ENCODE results near the gene POLR3H.
A peak's percentile ranks its signal among the peaks of the same experiment; 100 is the strongest.
"Not testable (repeated sequence)": the region's sequence is repeated elsewhere in the genome, so short reads cannot be mapped to it uniquely, and the experiment has no call there.

Gene POLR3H

GRCh38 chr22:41561788-41562187 is 17.5 kb upstream of the POLR3H start:
- no peak overlapping the region for H3K4me3 ChIP-seq (ENCODE audit: severe bottlenecking)

GRCh38 chr22:41561335-41561734 is 17.1 kb upstream of the POLR3H start:
- Histone ChIP-seq H3K27ac (ENCODE audit: poor library complexity, severe bottlenecking) (no peak overlapping the region), H3K27me3 (ENCODE audit: insufficient read depth, poor library complexity, severe bottlenecking) (no peaks in the 10 kb centered on the region), H3K36me3 (ENCODE audit: low read depth) (no peaks in the 10 kb centered on the region), H3K4me3 (ENCODE audit: severe bottlenecking) (no peak overlapping the region), H3K4me1 (ENCODE audit: insufficient read depth, poor library complexity, severe bottlenecking) (peaks cover 24% of the 10 kb centered on the region), H3K9me3 (ENCODE audit: severe bottlenecking) (no peaks in the 10 kb centered on the region)
- ATAC-seq (ENCODE audit: low read depth) (no peak), DNase-seq (ENCODE audit: low spot score) (no peak)
- TF ChIP-seq CTCF (IDR thresholded peaks at IDR 0.05; ENCODE audit: poor library complexity, severe bottlenecking) = no peak

More at GRCh38 chr22:41561788-41562187, 17.5 kb upstream of the POLR3H start:
- Histone ChIP-seq H3K27me3 (ENCODE audit: insufficient read depth, poor library complexity, severe bottlenecking) (no peaks in the 10 kb centered on the region), H3K36me3 (ENCODE audit: low read depth) (no peaks in the 10 kb centered on the region), H3K4me1 (ENCODE audit: insufficient read depth, poor library complexity, severe bottlenecking) (peaks cover 24% of the 10 kb centered on the region), H3K27ac (ENCODE audit: poor library complexity, severe bottlenecking) (no peak overlapping the region), H3K9me3 (ENCODE audit: severe bottlenecking) (no peaks in the 10 kb centered on the region)
- no peak for DNase-seq (ENCODE audit: low spot score)
- ATAC-seq (ENCODE audit: low read depth) = no peak
- no peak for TF ChIP-seq CTCF (IDR thresholded peaks at IDR 0.05; ENCODE audit: poor library complexity, severe bottlenecking)

GRCh38 chr22:41560095-41560471 is 15.8 kb upstream of the POLR3H start:
- Histone ChIP-seq H3K27ac (ENCODE audit: poor library complexity, severe bottlenecking) (no peak overlapping the region), H3K4me3 (ENCODE audit: severe bottlenecking) (no peak overlapping the region), H3K27me3 (ENCODE audit: insufficient read depth, poor library complexity, severe bottlenecking) (no peaks in the 10 kb centered on the region), H3K4me1 (ENCODE audit: insufficient read depth, poor library complexity, severe bottlenecking) (peaks cover 20% of the 10 kb centered on the region), H3K36me3 (ENCODE audit: low read depth) (no peaks in the 10 kb centered on the region), H3K9me3 (ENCODE audit: severe bottlenecking) (no peaks in the 10 kb centered on the region)
- no peak for TF ChIP-seq CTCF (IDR thresholded peaks at IDR 0.05; ENCODE audit: poor library complexity, severe bottlenecking)
- DNase-seq (ENCODE audit: low spot score) (no peak), ATAC-seq (ENCODE audit: low read depth) (no peak)

GRCh38 chr22:41558241-41558630 is 14.0 kb upstream of the POLR3H start:
- not testable (repeated sequence) for DNase-seq (ENCODE audit: low spot score); H3K27me3 ChIP-seq (ENCODE audit: insufficient read depth, poor library complexity, severe bottlenecking); H3K4me1 ChIP-seq (ENCODE audit: insufficient read depth, poor library complexity, severe bottlenecking); H3K27ac ChIP-seq (ENCODE audit: poor library complexity, severe bottlenecking); ATAC-seq (ENCODE audit: low read depth); H3K4me3 ChIP-seq (ENCODE audit: severe bottlenecking); H3K9me3 ChIP-seq (ENCODE audit: severe bottlenecking); H3K36me3 ChIP-seq (ENCODE audit: low read depth)

GRCh38 chr22:41557401-41558240 is 13.4 kb upstream of the POLR3H start:
- peak; percentile 37; the same call in 1 of the 3 replicates for ATAC-seq (ENCODE audit: low read depth)

More at GRCh38 chr22:41557401-41558240, 13.4 kb upstream of the POLR3H start:
- no peaks in the 10 kb centered on the region for H3K27me3 ChIP-seq (ENCODE audit: insufficient read depth, poor library complexity, severe bottlenecking)
- TF ChIP-seq CTCF (IDR thresholded peaks at IDR 0.05; ENCODE audit: poor library complexity, severe bottlenecking) = no peak
- H3K4me1 ChIP-seq (ENCODE audit: insufficient read depth, poor library complexity, severe bottlenecking) = peaks cover 4% of the 10 kb centered on the region
- no peaks in the 10 kb centered on the region for H3K36me3 ChIP-seq (ENCODE audit: low read depth)
- H3K9me3 ChIP-seq (ENCODE audit: severe bottlenecking) = no peaks in the 10 kb centered on the region
- H3K27ac ChIP-seq (ENCODE audit: poor library complexity, severe bottlenecking) = no peak overlapping the region
- no peak overlapping the region for H3K4me3 ChIP-seq (ENCODE audit: severe bottlenecking)
- DNase-seq (ENCODE audit: low spot score) = no peak

All from RWPE2 (cell line).